ENCODE results near the gene BNC2.

BNC2 gene

DNA sequence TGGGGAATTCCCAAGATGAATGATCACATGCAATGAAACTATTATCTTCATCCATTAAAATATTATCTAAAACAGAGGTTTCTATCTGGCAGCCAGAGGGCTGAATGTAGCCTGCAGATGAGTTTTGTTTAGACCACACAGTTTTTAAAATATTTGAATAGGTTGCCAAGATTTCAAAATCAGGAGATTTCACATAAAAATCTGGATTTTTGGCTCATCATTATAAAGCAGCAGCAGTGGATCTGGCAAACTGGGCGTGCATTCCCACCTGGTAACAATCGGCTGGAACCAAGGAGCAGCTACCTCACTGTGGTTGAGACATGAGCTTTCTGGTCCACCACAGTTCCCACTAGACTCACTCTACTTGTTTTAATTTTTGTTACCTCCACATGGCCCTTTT, 155.1 kb downstream of the BNC2 start:
- in situ Hi-C loops (cut with HindIII; ENCODE audit: low pct_ligation_motif_present, low sequenced_read_pairs), result no loop called here
- Histone ChIP-seq H3K27me3 (replicated peaks) (no peaks in the 10 kb centered on the region), H3K36me3 (replicated peaks) (no peaks in the 10 kb centered on the region), H3K27ac (no peak overlapping the region), H3K4me3 (ENCODE audit: low read depth, low read length) (no peak overlapping the region)
- TF ChIP-seq, protein P1, sequence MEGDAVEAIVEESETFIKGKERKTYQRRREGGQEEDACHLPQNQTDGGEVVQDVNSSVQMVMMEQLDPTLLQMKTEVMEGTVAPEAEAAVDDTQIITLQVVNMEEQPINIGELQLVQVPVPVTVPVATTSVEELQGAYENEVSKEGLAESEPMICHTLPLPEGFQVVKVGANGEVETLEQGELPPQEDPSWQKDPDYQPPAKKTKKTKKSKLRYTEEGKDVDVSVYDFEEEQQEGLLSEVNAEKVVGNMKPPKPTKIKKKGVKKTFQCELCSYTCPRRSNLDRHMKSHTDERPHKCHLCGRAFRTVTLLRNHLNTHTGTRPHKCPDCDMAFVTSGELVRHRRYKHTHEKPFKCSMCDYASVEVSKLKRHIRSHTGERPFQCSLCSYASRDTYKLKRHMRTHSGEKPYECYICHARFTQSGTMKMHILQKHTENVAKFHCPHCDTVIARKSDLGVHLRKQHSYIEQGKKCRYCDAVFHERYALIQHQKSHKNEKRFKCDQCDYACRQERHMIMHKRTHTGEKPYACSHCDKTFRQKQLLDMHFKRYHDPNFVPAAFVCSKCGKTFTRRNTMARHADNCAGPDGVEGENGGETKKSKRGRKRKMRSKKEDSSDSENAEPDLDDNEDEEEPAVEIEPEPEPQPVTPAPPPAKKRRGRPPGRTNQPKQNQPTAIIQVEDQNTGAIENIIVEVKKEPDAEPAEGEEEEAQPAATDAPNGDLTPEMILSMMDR (IDR thresholded peaks at IDR 0.05; ENCODE audit: low read depth, low read length, missing control alignments), result no peak
- DNase-seq, result no peak

DNA sequence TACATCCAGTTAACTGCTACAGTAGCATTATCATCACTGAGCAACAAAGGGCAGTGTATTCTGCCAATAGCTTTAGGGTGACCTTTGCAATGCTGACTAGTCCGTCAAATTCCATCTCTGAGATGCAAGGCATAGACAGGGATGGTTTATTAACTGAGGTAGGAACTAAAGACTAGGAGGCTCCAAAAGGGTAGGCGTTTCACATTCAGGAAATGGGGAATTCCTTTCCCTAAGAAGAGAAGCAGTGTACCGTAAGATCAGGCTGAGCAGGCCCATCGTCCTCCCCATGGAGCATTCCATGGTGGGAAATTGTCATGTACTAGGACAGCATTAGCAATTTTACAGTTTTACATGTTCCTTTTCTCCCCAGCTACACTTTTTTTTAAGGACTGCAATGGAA, 157.7 kb downstream of the BNC2 start:
- DNase-seq, result no peak
- TF ChIP-seq, protein P1 (IDR thresholded peaks at IDR 0.05; ENCODE audit: low read depth, low read length, missing control alignments), result no peak
- in situ Hi-C loops (cut with HindIII; ENCODE audit: low pct_ligation_motif_present, low sequenced_read_pairs), result no loop called here

DNA sequence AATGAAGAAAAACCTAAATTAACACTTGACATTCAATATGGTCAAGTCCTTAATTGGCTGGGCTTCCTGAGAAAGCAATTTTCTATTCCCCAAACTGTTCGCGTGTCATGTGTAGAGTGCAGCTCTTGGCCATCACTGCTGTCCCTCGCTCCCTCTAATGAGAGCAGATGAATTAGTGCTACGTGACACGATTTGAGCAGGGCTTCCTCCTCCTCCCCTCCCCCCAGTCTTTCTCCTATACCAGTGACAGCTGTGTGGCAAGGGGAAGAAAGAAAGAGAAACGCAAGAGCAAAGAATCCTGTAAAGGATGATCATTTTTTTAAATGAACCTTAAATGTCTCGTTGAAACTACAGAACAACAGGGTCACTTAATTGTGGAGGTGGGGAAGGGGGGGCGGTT, 159.6 kb downstream of the BNC2 start:
- Histone ChIP-seq H3K27ac (no peak overlapping the region), H3K36me3 (replicated peaks) (no peaks in the 10 kb centered on the region), H3K27me3 (replicated peaks) (no peaks in the 10 kb centered on the region), H3K4me3 (ENCODE audit: low read depth, low read length) (no peak overlapping the region)
- in situ Hi-C loops (cut with HindIII; ENCODE audit: low pct_ligation_motif_present, low sequenced_read_pairs), result no loop called here
- DNase-seq, result no peak
- TF ChIP-seq, protein P1 (IDR thresholded peaks at IDR 0.05; ENCODE audit: low read depth, low read length, missing control alignments), result no peak

More for the DNA sequence above, 157.7 kb downstream of the BNC2 start:
- H3K36me3 ChIP-seq (replicated peaks), result no peaks in the 10 kb centered on the region
- H3K27me3 ChIP-seq (replicated peaks), result no peaks in the 10 kb centered on the region
- H3K27ac ChIP-seq, result no peak overlapping the region
- H3K4me3 ChIP-seq (ENCODE audit: low read depth, low read length), result no peak overlapping the region

DNA sequence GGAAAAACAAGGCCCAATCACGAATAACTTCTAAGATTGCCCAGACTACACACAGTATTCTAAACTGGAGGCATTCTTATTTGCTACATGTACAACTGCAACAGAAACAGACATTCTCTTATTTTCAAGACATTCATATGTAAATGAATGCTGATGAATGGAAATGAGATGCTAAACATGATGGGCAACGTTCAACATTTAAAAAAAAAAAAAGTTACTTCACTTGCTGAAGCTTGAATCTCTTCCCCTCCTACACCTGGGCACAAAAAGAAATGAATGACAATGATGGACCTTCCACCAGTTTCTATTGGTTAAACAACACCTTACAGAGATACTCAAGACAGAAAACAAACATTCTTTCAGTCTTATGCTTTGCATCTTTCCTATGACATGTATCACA, 160.5 kb downstream of the BNC2 start:
- in situ Hi-C loops (cut with HindIII; ENCODE audit: low pct_ligation_motif_present, low sequenced_read_pairs), result no loop called here
- DNase-seq, result no peak
- TF ChIP-seq, protein P1 (IDR thresholded peaks at IDR 0.05; ENCODE audit: low read depth, low read length, missing control alignments), result no peak
- Histone ChIP-seq H3K27me3 (replicated peaks) (no peaks in the 10 kb centered on the region), H3K27ac (no peak overlapping the region), H3K4me3 (ENCODE audit: low read depth, low read length) (no peak overlapping the region), H3K36me3 (replicated peaks) (no peaks in the 10 kb centered on the region)

DNA sequence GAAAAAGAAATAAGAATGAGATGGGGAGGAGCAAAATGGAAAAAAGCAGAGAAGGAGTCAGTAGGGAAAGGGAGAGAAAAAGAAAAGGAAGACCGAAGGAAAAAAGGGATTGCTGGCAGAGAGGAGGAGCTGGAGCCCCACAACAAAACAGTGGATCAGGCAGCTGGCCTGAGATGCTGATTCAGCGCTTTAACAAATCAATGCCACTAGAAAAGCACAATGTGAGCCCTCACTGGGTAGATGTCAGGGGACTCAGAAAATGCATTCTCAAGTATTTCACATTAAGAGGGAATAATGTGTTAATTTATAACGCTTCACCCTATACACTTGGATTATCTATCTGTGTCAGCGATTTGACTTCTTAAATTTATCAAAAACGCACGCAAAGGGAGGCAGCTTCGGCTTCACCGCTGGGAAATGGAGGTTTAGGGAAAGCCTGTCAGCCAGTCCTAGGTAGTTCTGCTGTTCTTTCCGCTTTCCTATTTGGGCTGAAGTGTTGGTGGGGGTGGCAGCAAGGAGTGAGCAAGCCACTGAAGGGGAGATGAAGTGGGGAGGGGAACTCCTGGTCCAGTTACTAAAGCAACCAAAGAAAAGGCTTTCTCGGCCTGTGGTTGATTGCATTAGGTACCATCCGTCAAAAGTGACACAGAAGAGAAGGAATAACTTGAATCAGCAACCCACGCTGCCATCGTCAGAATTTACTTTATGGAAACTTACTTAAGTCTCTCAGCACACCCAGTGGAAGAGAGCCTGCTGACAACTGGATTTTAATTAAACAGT, 161.6 kb downstream of the BNC2 start:
- TF ChIP-seq, protein P1 (IDR thresholded peaks at IDR 0.05; ENCODE audit: low read depth, low read length, missing control alignments), result no peak
- Histone ChIP-seq H3K27me3 (replicated peaks) (no peaks in the 10 kb centered on the region), H3K27ac (no peak overlapping the region), H3K36me3 (replicated peaks) (no peaks in the 10 kb centered on the region), H3K4me3 (ENCODE audit: low read depth, low read length) (no peak overlapping the region)
- in situ Hi-C loops (cut with HindIII; ENCODE audit: low pct_ligation_motif_present, low sequenced_read_pairs), result no loop called here
- DNase-seq, result no peak
